ENCODE results near the gene SLC39A13.

SLC39A13 gene

GRCh38 chr11:47406896-47407745 is 1.3 kb upstream of the SLC39A13 start:
- no peak for DNase-seq

- DNase-seq: peak; percentile 73
These were observed 429 bp downstream of the SLC39A13 start for GRCh38 chr11:47408598-47409439.

- no peak for DNase-seq
These were observed 1.3 kb downstream of the SLC39A13 start for GRCh38 chr11:47409440-47410369.

GRCh38 chr11:47410370-47411264 is 2.2 kb downstream of the SLC39A13 start:
- no peak for DNase-seq

- no peak for DNase-seq
These were observed 3.7 kb downstream of the SLC39A13 start for GRCh38 chr11:47411884-47412746.

- DNase-seq: no peak
These were observed 5.0 kb downstream of the SLC39A13 start for GRCh38 chr11:47413351-47413750.

GRCh38 chr11:47413908-47414684 is 5.7 kb downstream of the SLC39A13 start:
- no peak for DNase-seq

GRCh38 chr11:47414685-47415070 is 6.3 kb downstream of the SLC39A13 start:
- no peak for DNase-seq

- DNase-seq: no peak
These were observed 6.9 kb downstream of the SLC39A13 start for GRCh38 chr11:47415091-47415854.

GRCh38 chr11:47415949-47416472 is 7.6 kb downstream of the SLC39A13 start:
- peak; percentile 83 for DNase-seq

- no peak for DNase-seq
These were observed 9.3 kb downstream of the SLC39A13 start for GRCh38 chr11:47417712-47418111.

- DNase-seq: no peak
These were observed 10.3 kb downstream of the SLC39A13 start for GRCh38 chr11:47418454-47419259.

- no peak for DNase-seq
These were observed 17.2 kb downstream of the SLC39A13 start for GRCh38 chr11:47425611-47426010.

GRCh38 chr11:47426062-47426956 is 17.9 kb downstream of the SLC39A13 start, which contains the start of gene PSMC3:
Gene PSMC3 (minus strand): TSS chr11:47426439. CDS start chr11:47426279, 160 bp downstream.
- peak; percentile 95 for DNase-seq

- no peak for DNase-seq
These were observed 22.1 kb downstream of the SLC39A13 start for GRCh38 chr11:47430524-47430923.

- no peak for DNase-seq
These were observed 23.1 kb downstream of the SLC39A13 start for GRCh38 chr11:47431356-47432083.
